BLaER1 treated with 17β-estradiol and CSF1 and Interleukin-3, amounts not matched to agents 10 nM and 100 nM (cell line): ENCODE measurements around the gene DCDC1.

Source experiments
- H3K27ac ChIP-seq, 11 experiments: shearing (Covaris generic); formaldehyde crosslinking; 2 replicates each; pipeline ENCODE4 v1.8.1; 2022
- H3K27me3 ChIP-seq, 11 experiments: shearing (Covaris generic); formaldehyde crosslinking; 2 replicates each; pipeline ENCODE4 v1.8.1; 2022
- H3K36me3 ChIP-seq, 11 experiments: shearing (Covaris generic); formaldehyde crosslinking; 2 replicates each; pipeline ENCODE4 v1.8.1; 2022
- H3K4me1 ChIP-seq, 10 experiments: shearing (Covaris generic); formaldehyde crosslinking; 2 replicates each; pipeline ENCODE4 v1.8.1; 2022
- H3K4me2 ChIP-seq, 11 experiments: shearing (Covaris generic); formaldehyde crosslinking; 2 replicates each; pipeline ENCODE4 v1.8.1; 2022
- H3K4me3 ChIP-seq, 10 experiments: shearing (Covaris generic); formaldehyde crosslinking; 2 replicates each; pipeline ENCODE4 v1.8.1; 2022
- H3K9ac ChIP-seq, 11 experiments: shearing (Covaris generic); formaldehyde crosslinking; 2 replicates each; pipeline ENCODE4 v1.8.1; 2022
- H3K9me3 ChIP-seq, 11 experiments: shearing (Covaris generic); formaldehyde crosslinking; replicated peaks in 1 of 11; 2 replicates each; pipeline ENCODE4 v1.8.1; 2022
- H4K20me1 ChIP-seq, 11 experiments: shearing (Covaris generic); formaldehyde crosslinking; 2 replicates each; pipeline ENCODE4 v1.8.1; 2022
- Cebpa-rat ChIP-seq, 11 experiments: shearing (Covaris generic); IDR thresholded peaks; 2 replicates each; pipeline ENCODE4 v1.8.1; 2022

DCDC1 gene

GRCh38 chr11:31397239-31397834 lies 27.8 kb upstream of the DCDC1 start:
- Histone ChIP-seq H3K27ac (no peak overlapping the region), H3K27me3 (no peaks in the 10 kb centered on the region), H3K36me3 (peaks cover 0 to 28% (median 7%) of the 10 kb centered on the region in 11 experiments; a peak in 10 of 22 replicates), H3K9ac (no peak overlapping the region), H3K9me3 (peaks cover 5 to 24% (median 11%) of the 10 kb centered on the region in 11 experiments; a peak in 11 of 22 replicates), H3K4me2 (no peak overlapping the region), H3K4me1 (peaks cover 0 to 10% (median 0%) of the 10 kb centered on the region in 10 experiments; a peak in 5 of 20 replicates), H4K20me1 (peaks cover 0 to 7% (median 0%) of the 10 kb centered on the region in 11 experiments; a peak in 3 of 22 replicates), H3K4me3 (no peak overlapping the region)
- TF ChIP-seq Cebpa-rat (IDR thresholded peaks at IDR 0.05), result no peak

DNA sequence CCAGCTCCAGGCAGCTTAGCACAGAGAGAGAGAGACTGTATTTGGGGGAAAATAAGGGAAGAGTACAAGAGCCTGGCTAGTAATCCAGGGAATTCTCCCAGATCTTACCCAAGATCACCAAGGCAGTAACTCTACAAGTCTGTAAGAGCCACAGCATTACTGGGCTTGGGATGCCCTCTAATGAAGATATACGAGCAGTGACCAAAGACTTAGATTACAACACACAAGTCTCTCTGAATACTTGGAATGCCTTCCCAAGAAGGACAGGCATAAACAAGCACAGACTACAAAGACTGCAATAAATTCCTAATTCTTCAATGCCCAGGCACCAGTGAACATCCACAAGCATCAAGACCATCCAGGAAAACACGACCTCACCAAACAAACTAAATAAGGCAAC lies 17.8 kb upstream of the DCDC1 start:
- Histone ChIP-seq H3K4me2 (no peak overlapping the region), H3K27ac (no peak overlapping the region), H3K4me1 (no peaks in the 10 kb centered on the region), H3K9ac (no peak overlapping the region), H4K20me1 (peaks cover 0 to 10% (median 0%) of the 10 kb centered on the region in 11 experiments; a peak in 1 of 22 replicates), H3K36me3 (peaks cover 0 to 27% (median 17%) of the 10 kb centered on the region in 11 experiments; a peak in 20 of 22 replicates), H3K4me3 (no peak overlapping the region), H3K9me3 (peaks cover 0 to 17% (median 7%) of the 10 kb centered on the region in 11 experiments; a peak in 7 of 22 replicates), H3K27me3 (no peaks in the 10 kb centered on the region)
- no peak for TF ChIP-seq Cebpa-rat (IDR thresholded peaks at IDR 0.05)

DNA sequence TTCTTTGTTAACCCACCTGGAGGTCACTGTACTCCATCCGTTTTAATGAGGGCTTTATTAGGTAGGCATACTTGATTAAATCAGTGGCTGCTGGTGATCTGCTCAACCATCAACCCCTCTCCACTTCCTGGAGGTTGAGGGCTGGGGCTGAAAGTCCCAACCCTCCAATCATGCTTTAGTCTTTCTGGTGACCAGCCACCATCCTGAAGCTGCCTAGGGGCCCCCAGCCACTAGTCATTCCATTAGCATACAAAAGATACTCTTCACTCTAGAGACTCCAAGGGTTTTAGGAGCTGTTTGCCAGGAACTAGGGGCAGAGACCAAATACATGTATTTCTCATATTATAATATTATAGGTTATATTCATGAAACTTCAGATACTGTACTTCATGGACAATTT lies 13.6 kb upstream of the DCDC1 start:
- no peak overlapping the region for H3K4me3 ChIP-seq
- H3K4me2 ChIP-seq, result no peak overlapping the region
- peaks cover 0 to 17% (median 7%) of the 10 kb centered on the region in 11 experiments; a peak in 6 of 22 replicates for H3K9me3 ChIP-seq
- H3K27me3 ChIP-seq, result no peaks in the 10 kb centered on the region
- H3K4me1 ChIP-seq, result no peaks in the 10 kb centered on the region
- H3K9ac ChIP-seq, result no peak overlapping the region
- TF ChIP-seq Cebpa-rat (IDR thresholded peaks at IDR 0.05), result no peak
- no peak overlapping the region for H3K27ac ChIP-seq
- H4K20me1 ChIP-seq, result peaks cover 0 to 10% (median 0%) of the 10 kb centered on the region in 11 experiments; a peak in 3 of 22 replicates
- H3K36me3 ChIP-seq, result peaks cover 0 to 34% (median 17%) of the 10 kb centered on the region in 11 experiments; a peak in 20 of 22 replicates

- Histone ChIP-seq H3K4me1 (peaks cover 1 to 12% (median 4%) of the 10 kb centered on the region in 10 experiments; a peak in 19 of 20 replicates), H3K27me3 (no peaks in the 10 kb centered on the region), H3K9ac (no peak overlapping the region), H3K4me3 (no peak overlapping the region), H3K9me3 (no peaks in the 10 kb centered on the region), H3K4me2 (no peak overlapping the region), H3K36me3 (peaks cover 0 to 32% (median 4%) of the 10 kb centered on the region in 11 experiments; a peak in 7 of 22 replicates), H4K20me1 (peaks cover 0 to 5% (median 0%) of the 10 kb centered on the region in 11 experiments; a peak in 4 of 22 replicates), H3K27ac (no peak overlapping the region)
- no peak for TF ChIP-seq Cebpa-rat (IDR thresholded peaks at IDR 0.05)
Measured at GRCh38 chr11:31375879-31376278, 6.3 kb upstream of the DCDC1 start.

- no peaks in the 10 kb centered on the region for H3K27me3 ChIP-seq
Measured at GRCh38 chr11:31366795-31367194, 2.7 kb downstream of the DCDC1 start.

GRCh38 chr11:31361743-31362142 lies 7.8 kb downstream of the DCDC1 start:
- Histone ChIP-seq H3K4me1 (no peaks in the 10 kb centered on the region), H3K36me3 (no peaks in the 10 kb centered on the region), H3K9me3 (no peaks in the 10 kb centered on the region), H3K27me3 (no peaks in the 10 kb centered on the region), H3K27ac (no peak overlapping the region), H3K9ac (no peak overlapping the region), H4K20me1 (no peaks in the 10 kb centered on the region), H3K4me2 (no peak overlapping the region), H3K4me3 (no peak overlapping the region)
- no peak for TF ChIP-seq Cebpa-rat (IDR thresholded peaks at IDR 0.05)

More at GRCh38 chr11:31366795-31367194, 2.7 kb downstream of the DCDC1 start:
- Histone ChIP-seq H3K9me3 (no peaks in the 10 kb centered on the region), H3K4me3 (no peak overlapping the region), H3K36me3 (no peaks in the 10 kb centered on the region), H3K4me1 (peaks cover 7 to 22% (median 16%) of the 10 kb centered on the region in 10 experiments), H3K9ac (no peak overlapping the region), H3K27ac (no peak overlapping the region), H4K20me1 (no peaks in the 10 kb centered on the region), H3K4me2 (no peak overlapping the region)
- TF ChIP-seq Cebpa-rat (IDR thresholded peaks at IDR 0.05), result no peak

- Histone ChIP-seq H3K9me3 (no peaks in the 10 kb centered on the region), H3K27me3 (no peaks in the 10 kb centered on the region), H3K4me3 (no peak overlapping the region), H3K36me3 (no peaks in the 10 kb centered on the region), H4K20me1 (no peaks in the 10 kb centered on the region), H3K4me1 (no peaks in the 10 kb centered on the region), H3K27ac (no peak overlapping the region), H3K4me2 (no peak overlapping the region), H3K9ac (no peak overlapping the region)
- TF ChIP-seq Cebpa-rat (IDR thresholded peaks at IDR 0.05), result no peak
Measured at GRCh38 chr11:31355817-31356216, 13.7 kb downstream of the DCDC1 start.

DNA sequence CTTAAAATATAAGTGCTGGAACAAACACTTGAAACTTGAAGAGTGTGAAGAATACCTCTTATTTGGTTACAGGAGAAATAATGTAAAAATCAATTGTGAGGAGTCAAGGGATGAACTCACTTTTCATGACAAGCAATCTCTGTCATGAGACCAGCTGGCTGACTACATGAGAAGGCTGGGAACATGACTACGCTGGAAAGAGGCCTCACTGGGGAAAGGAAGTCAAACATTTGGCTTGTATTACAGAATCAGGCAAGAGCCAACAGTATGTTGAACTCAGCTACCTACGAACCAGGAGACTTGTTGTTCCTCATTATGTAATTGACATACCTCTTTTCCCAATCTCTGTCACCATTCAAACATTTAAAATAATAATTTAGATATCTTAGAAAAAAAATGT lies 14.4 kb downstream of the DCDC1 start:
- H3K36me3 ChIP-seq, result no peaks in the 10 kb centered on the region
- no peak overlapping the region for H3K27ac ChIP-seq
- no peak overlapping the region for H3K4me2 ChIP-seq
- no peaks in the 10 kb centered on the region for H3K9me3 ChIP-seq
- no peaks in the 10 kb centered on the region for H4K20me1 ChIP-seq
- no peak overlapping the region for H3K4me3 ChIP-seq
- no peak for TF ChIP-seq Cebpa-rat (IDR thresholded peaks at IDR 0.05)
- H3K27me3 ChIP-seq, result no peaks in the 10 kb centered on the region
- no peak overlapping the region for H3K9ac ChIP-seq
- H3K4me1 ChIP-seq, result no peaks in the 10 kb centered on the region

- no peaks in the 10 kb centered on the region for H4K20me1 ChIP-seq
- H3K4me1 ChIP-seq, result no peaks in the 10 kb centered on the region
- H3K36me3 ChIP-seq, result no peaks in the 10 kb centered on the region
- H3K4me2 ChIP-seq, result no peak overlapping the region
- H3K27ac ChIP-seq, result no peak overlapping the region
- H3K9me3 ChIP-seq, result no peaks in the 10 kb centered on the region
- no peak overlapping the region for H3K9ac ChIP-seq
- no peaks in the 10 kb centered on the region for H3K27me3 ChIP-seq
- no peak for TF ChIP-seq Cebpa-rat (IDR thresholded peaks at IDR 0.05)
- no peak overlapping the region for H3K4me3 ChIP-seq
Measured at GRCh38 chr11:31351168-31351567, 18.4 kb downstream of the DCDC1 start.
